Spleen (tissue), 11 donors: ENCODE data around the gene ZCCHC10. TPM values are rescaled to one million over a fixed set of nuclear protein-coding genes. Genes with fewer than 3 reads are reported as not detected.
"Not testable (repeated sequence)": the region's sequence is repeated elsewhere in the genome, so short reads cannot be mapped to it uniquely, and the experiment has no call there.

Experiments
- DNase-seq: peaks from one replicate; pipeline ENCODE4 v3.0.0-alpha.2; 2020
- H3K27ac ChIP-seq, 8 donors: fragments of 200-600 bp; sonication (generic) in 7 of 8; 1 replicate in 4 of 8; 2 replicates in 4 of 8; pipeline versions ENCODE4 v1.5.0 to v1.8.0; 2016 to 2021; ENCODE audit warnings: inconsistent platforms in 4 of 8, mild to moderate bottlenecking in 4 of 8, moderate library complexity in 1 of 8
- H3K27me3 ChIP-seq, 7 donors: fragments of 200-600 bp; sonication (generic) in 6 of 7; replicated peaks in 1 of 7; 1 replicate in 4 of 7; 2 replicates in 3 of 7; pipeline versions ENCODE4 v1.5.0 to v1.8.0; 2016 to 2021; ENCODE audit warnings: inconsistent platforms in 3 of 7, mild to moderate bottlenecking in 1 of 7
- H3K36me3 ChIP-seq, 6 donors: fragments of 200-600 bp; sonication (generic) in 5 of 6; 1 replicate in 4 of 6; 2 replicates in 2 of 6; pipeline versions ENCODE4 v1.5.0 to v1.8.0; 2016 to 2021; ENCODE audit warnings: inconsistent platforms in 2 of 6
- H3K4me1 ChIP-seq, 6 donors: fragments of 200-600 bp; sonication (generic) in 5 of 6; 1 replicate in 3 of 6; 2 replicates in 3 of 6; pipeline versions ENCODE4 v1.5.0 to v1.8.0; 2016 to 2021; ENCODE audit warnings: inconsistent platforms in 3 of 6
- H3K4me3 ChIP-seq, 8 donors: fragments of 200-600 bp; sonication (generic) in 7 of 8; 1 replicate in 4 of 8; 2 replicates in 4 of 8; pipeline versions ENCODE4 v1.5.0 to v1.8.0; 2016 to 2021; ENCODE audit warnings: inconsistent platforms in 4 of 8, mild to moderate bottlenecking in 4 of 8, moderate library complexity in 2 of 8
- H3K9me3 ChIP-seq, 8 donors: fragments of 200-600 bp; sonication (generic) in 7 of 8; 1 replicate in 4 of 8; 2 replicates in 4 of 8; pipeline versions ENCODE4 v1.5.0 to v1.8.0; 2016 to 2021; ENCODE audit warnings: inconsistent platforms in 4 of 8
- POLR2A ChIP-seq, 3 donors: fragments of 450-650 bp; IDR thresholded peaks; one replicate each; pipeline ENCODE4 v1.5.1; 2017; ENCODE audit warnings: antibody characterized with exemption in 3 of 3, mild to moderate bottlenecking in 1 of 3
- POLR2AphosphoS5 ChIP-seq, 3 donors: sonication (generic); formaldehyde crosslinking; IDR thresholded peaks; one replicate each; pipeline ENCODE4 v1.5.1; 2017; ENCODE audit warnings: antibody characterized with exemption in 3 of 3
- WGBS, 5 donors: extraction: QIAGEN DNeasy Blood & Tissue Kit in 3 of 5; methylation state at CpG; one replicate each; pipeline versions ENCODE4 v1.1.5 to v1.1.7; 2013 to 2018; 5-methylcytosine and 5-hydroxymethylcytosine counted together
- intact Hi-C: fragments of 100-400 bp; cut with DNase I; formaldehyde crosslinking; loops from one replicate; pipeline ENCODE4 v1.15.0; 2023; ENCODE audit warnings: low total_unique reads
- polyA plus RNA-seq, 3 donors: library from polyadenylated mRNA; stranded (reverse); fragments of 200-250 nt; gene quantifications; one replicate each; pipeline ENCODE4 v1.2.1, GENCODE V29; 2013
- total RNA-seq, 7 donors: library from RNA; depleted of rRNA in 3 of 7; stranded (reverse); fragments of >200 nt in 3 of 7; fragmentation: NEBNext Ultra II Directional in 4 of 7; extraction: Animal tissue kit (Norgen Biotek cat#: 25700) in 4 of 7; gene quantifications; one replicate each; pipeline versions ENCODE4 v1.1.0 to v1.2.1, GENCODE V29; 2016 to 2021
- TF ChIP-seq, protein P1 (sequence below), 11 experiments: fragments of 200-600 bp in 7 of 11; fragments of 450-650 bp in 4 of 11; sonication (generic) in 4 of 11; IDR thresholded peaks in 8 of 11; conservative IDR thresholded peaks in 3 of 11; 1 replicate in 7 of 11; 2 replicates in 4 of 11; pipeline versions ENCODE4 v1.4.0 to v1.8.0; 2016 to 2021; ENCODE audit warnings: antibody characterized with exemption in 11 of 11, inconsistent platforms in 4 of 11, mild to moderate bottlenecking in 1 of 11
- donor health status: healthy with polysubstance abuse.
- donor health status: DM: no; HTN: no; CAD: no; lungs with moderate emphysema.
- donor health status: DM: no; HTN: no; CAD: no.
- donor health status: Bipolar disorder and iron deficiency.
- donor health status: healthy.
- donor health status: DM: no; HTN: no; CAD: no.
- donor health status: DM: yes; HTN: yes; CAD: no.

The ZCCHC10 gene
- total and polyA plus RNA-seq, 10 donors, result 16.2 to 34.5 (median 20.8) TPM

DNA sequence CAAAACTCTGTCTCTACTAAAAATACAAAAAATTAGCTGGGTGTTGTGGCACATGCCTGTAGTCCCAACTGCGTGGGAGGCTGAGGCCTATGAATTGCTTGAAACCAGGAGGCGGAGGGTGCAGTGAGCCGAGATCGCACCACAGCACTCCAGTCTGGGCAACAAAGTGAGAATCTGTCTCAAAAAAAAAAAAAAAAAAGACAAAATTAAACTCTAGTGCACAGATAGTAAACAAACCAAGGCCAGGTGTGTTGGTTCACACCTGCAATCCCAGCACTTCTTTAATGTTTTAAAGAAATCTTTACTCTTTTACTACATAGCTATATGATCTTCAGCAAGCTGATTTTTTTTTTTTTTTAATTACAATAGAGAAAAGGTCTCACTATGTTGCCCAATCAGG, 8.4 kb downstream of the ZCCHC10 start:
- no peaks in the 10 kb centered on the region for H3K4me1 ChIP-seq
- no peak overlapping the region for H3K4me3 ChIP-seq
- H3K27ac ChIP-seq, result no peak overlapping the region
- TF ChIP-seq, protein P1, sequence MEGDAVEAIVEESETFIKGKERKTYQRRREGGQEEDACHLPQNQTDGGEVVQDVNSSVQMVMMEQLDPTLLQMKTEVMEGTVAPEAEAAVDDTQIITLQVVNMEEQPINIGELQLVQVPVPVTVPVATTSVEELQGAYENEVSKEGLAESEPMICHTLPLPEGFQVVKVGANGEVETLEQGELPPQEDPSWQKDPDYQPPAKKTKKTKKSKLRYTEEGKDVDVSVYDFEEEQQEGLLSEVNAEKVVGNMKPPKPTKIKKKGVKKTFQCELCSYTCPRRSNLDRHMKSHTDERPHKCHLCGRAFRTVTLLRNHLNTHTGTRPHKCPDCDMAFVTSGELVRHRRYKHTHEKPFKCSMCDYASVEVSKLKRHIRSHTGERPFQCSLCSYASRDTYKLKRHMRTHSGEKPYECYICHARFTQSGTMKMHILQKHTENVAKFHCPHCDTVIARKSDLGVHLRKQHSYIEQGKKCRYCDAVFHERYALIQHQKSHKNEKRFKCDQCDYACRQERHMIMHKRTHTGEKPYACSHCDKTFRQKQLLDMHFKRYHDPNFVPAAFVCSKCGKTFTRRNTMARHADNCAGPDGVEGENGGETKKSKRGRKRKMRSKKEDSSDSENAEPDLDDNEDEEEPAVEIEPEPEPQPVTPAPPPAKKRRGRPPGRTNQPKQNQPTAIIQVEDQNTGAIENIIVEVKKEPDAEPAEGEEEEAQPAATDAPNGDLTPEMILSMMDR (IDR thresholded peaks at IDR 0.05 in 8 of 11, conservative IDR thresholded peaks at IDR 0.05 in 3 of 11), result no peak
- TF ChIP-seq POLR2A (IDR thresholded peaks at IDR 0.05), result no peak
- TF ChIP-seq POLR2AphosphoS5 (IDR thresholded peaks at IDR 0.05), result no peak
- DNase-seq, result no peak
- no peaks in the 10 kb centered on the region for H3K9me3 ChIP-seq
- H3K27me3 ChIP-seq, result no peaks in the 10 kb centered on the region
- 71 to 97% (median 88%) methylated on average over 4 of the region's 4 CpGs for WGBS, 5 donors
- H3K36me3 ChIP-seq, result peaks cover 6 to 75% (median 33%) of the 10 kb centered on the region in 6 donors
- intact Hi-C loops, result no loop called here

DNA sequence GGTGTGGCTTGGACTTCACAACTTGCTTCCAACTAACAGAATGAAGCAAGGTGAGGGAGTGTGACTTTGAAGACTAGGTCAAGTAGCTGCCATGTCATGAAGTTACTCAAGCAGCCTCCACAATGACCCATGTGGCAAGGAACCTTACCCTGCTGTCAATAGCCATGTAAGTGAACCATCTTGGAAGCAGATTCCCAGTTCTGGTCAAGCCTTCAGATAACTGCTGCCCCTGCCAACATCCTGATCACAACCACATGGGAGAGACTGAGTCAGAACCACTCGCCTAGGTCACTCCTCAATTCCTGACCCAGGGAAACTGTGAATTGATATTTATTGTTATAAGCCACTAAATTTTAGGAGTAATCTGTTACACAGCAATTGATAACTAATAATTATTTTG, 10.9 kb downstream of the ZCCHC10 start:
- Histone ChIP-seq H3K9me3 (no peaks in the 10 kb centered on the region), H3K27me3 (no peaks in the 10 kb centered on the region), H3K4me3 (no peak overlapping the region), H3K36me3 (peaks cover 6 to 66% (median 27%) of the 10 kb centered on the region in 6 donors), H3K4me1 (no peaks in the 10 kb centered on the region), H3K27ac (no peak overlapping the region)
- TF ChIP-seq POLR2A (IDR thresholded peaks at IDR 0.05) (no peak), POLR2AphosphoS5 (IDR thresholded peaks at IDR 0.05) (no peak)
- TF ChIP-seq, protein P1 (IDR thresholded peaks at IDR 0.05 in 8 of 11, conservative IDR thresholded peaks at IDR 0.05 in 3 of 11), result no peak
- DNase-seq, result no peak
- intact Hi-C loops, result no loop called here
- 96 to 100% (median 98%) methylated on average over 1 of the region's 1 CpG for WGBS, 5 donors

DNA sequence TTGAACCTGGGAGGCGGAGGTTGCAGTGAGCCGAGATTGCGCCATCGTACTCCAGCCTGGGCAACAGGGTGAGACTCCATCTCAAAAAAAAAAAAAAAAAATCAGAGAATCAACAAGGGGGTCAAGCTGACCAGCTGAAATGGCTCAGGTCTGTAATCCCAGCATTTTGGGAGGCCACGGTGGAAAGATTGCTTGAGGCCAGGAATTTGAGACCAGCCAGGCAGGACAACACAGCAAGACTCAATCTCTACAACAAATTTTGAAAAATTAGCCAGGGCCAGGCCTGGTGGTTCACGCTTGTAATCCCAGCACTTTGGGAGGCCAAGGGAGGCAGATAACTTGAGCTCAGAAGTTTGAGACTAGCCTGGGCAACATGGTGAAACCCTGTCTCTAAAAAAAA, 17.9 kb downstream of the ZCCHC10 start:
- WGBS, 5 donors, result 76 to 95% (median 83%) methylated on average over 5 to 6 of the region's 6 CpGs
- H3K27me3 ChIP-seq, H3K4me1 ChIP-seq, intact Hi-C loops, H3K27ac ChIP-seq, H3K9me3 ChIP-seq, DNase-seq, H3K4me3 ChIP-seq: not testable (repeated sequence)
- H3K36me3 ChIP-seq, result peaks cover 0 to 67% (median 27%) of the 10 kb centered on the region in 6 donors

DNA sequence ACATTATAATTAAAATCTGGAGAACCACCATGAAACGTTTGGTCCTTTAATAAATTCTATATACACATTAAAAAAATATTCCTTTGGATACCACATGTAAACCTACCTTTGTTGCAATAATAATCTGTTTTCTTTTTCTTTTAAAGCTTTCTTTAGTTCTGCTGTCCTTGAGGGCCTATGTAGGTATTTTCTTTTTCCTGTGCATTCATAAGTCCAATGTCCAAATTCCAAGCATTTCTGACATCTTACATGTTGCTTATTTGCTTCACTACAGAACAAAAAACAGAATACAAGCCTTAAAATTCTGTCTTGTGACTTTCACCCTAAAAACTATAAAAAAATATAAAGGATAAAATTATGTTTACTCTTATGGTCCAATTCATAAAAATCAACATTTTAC, 19.7 kb downstream of the ZCCHC10 start:
- H3K4me3 ChIP-seq, result no peak overlapping the region
- no peak for TF ChIP-seq POLR2A (IDR thresholded peaks at IDR 0.05)
- TF ChIP-seq POLR2AphosphoS5 (IDR thresholded peaks at IDR 0.05), result no peak
- TF ChIP-seq, protein P1 (IDR thresholded peaks at IDR 0.05 in 8 of 11, conservative IDR thresholded peaks at IDR 0.05 in 3 of 11), result no peak
- H3K27ac ChIP-seq, result no peak overlapping the region
- H3K9me3 ChIP-seq, result no peaks in the 10 kb centered on the region
- intact Hi-C loops, result no loop called here
- no peaks in the 10 kb centered on the region for H3K27me3 ChIP-seq
- no peak for DNase-seq
- peaks cover 0 to 82% (median 37%) of the 10 kb centered on the region in 6 donors for H3K36me3 ChIP-seq
- H3K4me1 ChIP-seq, result no peaks in the 10 kb centered on the region
- WGBS, 5 donors, result 76 to 95% (median 80%) methylated on average over 1 of the region's 1 CpG

DNA sequence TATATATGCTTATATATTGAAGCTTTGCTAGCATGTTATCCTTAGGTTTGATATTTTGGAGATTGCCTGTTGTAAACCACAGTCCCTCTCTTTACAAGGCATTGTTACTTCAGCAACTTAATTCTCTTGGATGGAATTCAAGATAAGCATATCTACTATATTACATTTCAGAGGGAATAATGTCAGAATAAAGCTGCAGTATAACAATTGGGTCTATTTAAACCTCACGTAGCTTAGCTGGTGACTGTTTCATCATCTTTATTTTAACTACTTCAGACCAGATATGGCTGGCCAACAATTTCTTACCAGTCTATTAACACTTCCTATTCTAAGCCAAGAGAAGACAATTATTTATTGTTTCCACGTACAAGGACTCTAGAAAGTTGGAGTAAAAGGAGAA, 27.1 kb downstream of the ZCCHC10 start:
- intact Hi-C loops, result no loop called here
- WGBS, 5 donors, result 36 to 78% (median 59%) methylated on average over 2 of the region's 2 CpGs
- Histone ChIP-seq H3K4me1 (peaks cover 0 to 5% (median 0%) of the 10 kb centered on the region in 6 donors), H3K4me3 (no peak overlapping the region), H3K9me3 (no peaks in the 10 kb centered on the region), H3K27me3 (no peaks in the 10 kb centered on the region), H3K27ac (no peak overlapping the region), H3K36me3 (peaks cover 0 to 77% (median 25%) of the 10 kb centered on the region in 6 donors)
- TF ChIP-seq POLR2A (IDR thresholded peaks at IDR 0.05) (no peak), POLR2AphosphoS5 (IDR thresholded peaks at IDR 0.05) (no peak)
- TF ChIP-seq, protein P1 (IDR thresholded peaks at IDR 0.05 in 8 of 11, conservative IDR thresholded peaks at IDR 0.05 in 3 of 11), result no peak
- DNase-seq, result no peak
